Adrenal gland (tissue), 5 donors: ENCODE results near the gene IL1R2.

Experiments
- POLR2A ChIP-seq, 2 donors: fragments of 450-650 bp; IDR thresholded peaks; one replicate each; pipeline ENCODE4 v1.6.1; 2017; ENCODE audit warnings: antibody characterized with exemption in 2 of 2, mild to moderate bottlenecking in 2 of 2, moderate library complexity in 1 of 2
- TF ChIP-seq, protein P1 (sequence below), 6 experiments: fragments of 450-650 bp in 4 of 6; fragments of 200-600 bp in 2 of 6; sonication (generic) in 1 of 6; IDR thresholded peaks; 1 replicate in 5 of 6; 2 replicates in 1 of 6; pipeline versions ENCODE4 v1.5.1 to v1.8.0; 2016 to 2021; ENCODE audit warnings: antibody characterized with exemption in 6 of 6, mild to moderate bottlenecking in 2 of 6, moderate library complexity in 1 of 6
- donor health status: DM: no; HTN: no; CAD: no.

DNA sequence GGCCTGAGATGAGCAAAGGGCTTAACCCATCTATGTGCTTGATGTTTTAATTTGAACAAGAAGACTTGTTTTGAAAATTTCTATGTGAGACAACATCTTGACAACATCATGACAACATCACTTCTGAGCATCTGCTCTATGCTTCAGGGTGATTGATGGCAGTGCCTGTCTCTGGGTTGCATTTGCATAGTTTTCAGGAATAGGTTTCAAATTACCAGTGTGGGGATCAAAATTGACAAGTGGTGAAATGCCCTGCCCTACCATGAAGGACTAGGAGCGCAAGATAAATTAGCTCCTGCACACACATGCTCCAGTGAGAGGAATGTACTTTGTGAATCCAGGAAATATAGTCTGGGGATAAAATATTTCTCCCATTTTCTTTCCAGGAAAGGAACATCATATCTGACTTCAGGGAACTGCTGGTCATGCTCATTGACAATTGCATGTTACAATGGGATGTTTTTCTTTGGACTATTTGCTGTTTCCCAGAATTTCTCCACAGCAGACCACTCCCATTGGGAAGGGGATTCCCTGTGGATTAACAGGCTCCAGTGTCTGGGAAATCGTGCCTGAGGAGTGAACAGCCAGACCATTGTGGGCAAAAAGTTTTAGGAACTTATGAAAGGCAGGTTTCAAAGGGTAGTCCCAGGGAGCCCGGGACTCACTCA, 45.3 kb upstream of the IL1R2 start:
- TF ChIP-seq, protein P1, sequence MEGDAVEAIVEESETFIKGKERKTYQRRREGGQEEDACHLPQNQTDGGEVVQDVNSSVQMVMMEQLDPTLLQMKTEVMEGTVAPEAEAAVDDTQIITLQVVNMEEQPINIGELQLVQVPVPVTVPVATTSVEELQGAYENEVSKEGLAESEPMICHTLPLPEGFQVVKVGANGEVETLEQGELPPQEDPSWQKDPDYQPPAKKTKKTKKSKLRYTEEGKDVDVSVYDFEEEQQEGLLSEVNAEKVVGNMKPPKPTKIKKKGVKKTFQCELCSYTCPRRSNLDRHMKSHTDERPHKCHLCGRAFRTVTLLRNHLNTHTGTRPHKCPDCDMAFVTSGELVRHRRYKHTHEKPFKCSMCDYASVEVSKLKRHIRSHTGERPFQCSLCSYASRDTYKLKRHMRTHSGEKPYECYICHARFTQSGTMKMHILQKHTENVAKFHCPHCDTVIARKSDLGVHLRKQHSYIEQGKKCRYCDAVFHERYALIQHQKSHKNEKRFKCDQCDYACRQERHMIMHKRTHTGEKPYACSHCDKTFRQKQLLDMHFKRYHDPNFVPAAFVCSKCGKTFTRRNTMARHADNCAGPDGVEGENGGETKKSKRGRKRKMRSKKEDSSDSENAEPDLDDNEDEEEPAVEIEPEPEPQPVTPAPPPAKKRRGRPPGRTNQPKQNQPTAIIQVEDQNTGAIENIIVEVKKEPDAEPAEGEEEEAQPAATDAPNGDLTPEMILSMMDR (IDR thresholded peaks at IDR 0.05), result no peak
- TF ChIP-seq POLR2A (IDR thresholded peaks at IDR 0.05), result no peak
